ENCODE data around the gene TMEM184C. TPM values are rescaled to one million over a fixed set of nuclear protein-coding genes. Genes with fewer than 3 reads are reported as not detected.

The TMEM184C gene
- total RNA-seq, 1 experiment from 2014 or later, result 43.8 TPM

GRCh38 chr4:147596377-147596776, 20.8 kb upstream of the TMEM184C start:
- Histone ChIP-seq H4K8ac (replicated peaks; ENCODE audit: insufficient read length, low read depth, low read length) (no peak overlapping the region), H3K23me2 (ENCODE audit: insufficient read length, low read depth, low read length, poor library complexity, severe bottlenecking) (no peaks in the 10 kb centered on the region), H3K9ac (ENCODE audit: extremely low read depth, insufficient read length, low read length) (no peak overlapping the region), H4K20me1 (ENCODE audit: control insufficient read depth, insufficient read depth, insufficient read length) (no peaks in the 10 kb centered on the region), H3K79me1 (ENCODE audit: insufficient read depth, low read depth, low read length, poor library complexity, severe bottlenecking) (no peaks in the 10 kb centered on the region), H3K23ac (ENCODE audit: insufficient read length, low read depth, low read length) (no peak overlapping the region), H2BK12ac (ENCODE audit: insufficient read length, low read depth, low read length) (no peak overlapping the region), H2BK5ac (ENCODE audit: insufficient read length, low read length) (no peak overlapping the region), H2AFZ (ENCODE audit: low read length) (no peak overlapping the region), H3K27ac (ENCODE audit: insufficient read length, low read depth, low read length) (no peak overlapping the region), H3K27me3 (ENCODE audit: insufficient read depth, low read length) (no peaks in the 10 kb centered on the region), H2BK120ac (ENCODE audit: low read depth, low read length, poor library complexity, severe bottlenecking) (no peak overlapping the region), H3K18ac (ENCODE audit: insufficient read length, low read depth, low read length) (no peak overlapping the region), H3K79me2 (ENCODE audit: insufficient read depth, low read length) (no peaks in the 10 kb centered on the region), H2BK15ac (ENCODE audit: low read depth, low read length) (no peak overlapping the region), H3K9me3 (ENCODE audit: control insufficient read depth, low read depth, low read length) (no peaks in the 10 kb centered on the region), H3K4me1 (ENCODE audit: insufficient read depth, low read length) (peaks cover 5% of the 10 kb centered on the region), H4K91ac (ENCODE audit: insufficient read length, low read depth, low read length) (no peak overlapping the region), H3T11ph (ENCODE audit: low read length) (no peak overlapping the region), H4K5ac (ENCODE audit: insufficient read length, low read depth, low read length) (no peak overlapping the region), H2BK20ac (ENCODE audit: low read depth, low read length, poor library complexity, severe bottlenecking) (no peak overlapping the region), H3K14ac (ENCODE audit: insufficient read depth, low read length) (no peak overlapping the region), H3K56ac (ENCODE audit: insufficient read length, low read depth, low read length) (no peak overlapping the region), H3K4ac (ENCODE audit: low read depth, low read length) (no peak overlapping the region), H2AK5ac (ENCODE audit: insufficient read length, low read length) (no peak overlapping the region), H3K4me2 (ENCODE audit: insufficient read depth, insufficient read length, low read length) (no peak overlapping the region)
- no peaks in the 10 kb centered on the region for H3K36me3 Mint-ChIP-seq (ENCODE audit: insufficient read depth in 1 of 3, low read depth in 3 of 3)
- DNase-seq, result no peak
- H3K27ac Mint-ChIP-seq, result no peak overlapping the region
- no peak overlapping the region for H3K4me3 Mint-ChIP-seq
- no peak for TF ChIP-seq CTCF (conservative IDR thresholded peaks at IDR 0.05)
- no peaks in the 10 kb centered on the region for H3K9me3 Mint-ChIP-seq
- WGBS (ENCODE audit: extremely low coverage, insufficient read length, low lambda C conversion rate), result no CpG with 5 or more reads among the region's 1 CpG
- peaks cover 10 to 12% of the 10 kb centered on the region in 2 experiments for H3K4me1 Mint-ChIP-seq
- no peaks in the 10 kb centered on the region for H3K27me3 Mint-ChIP-seq (ENCODE audit: low read depth)
